Erythroblast (primary cell): ENCODE measurements around the gene ALPG.

Experiments used
- GATA1 ChIP-seq: IDR thresholded peaks from 2 replicates; pipeline ENCODE4 v1.6.1; 2011; ENCODE audit warnings: low read depth, mild to moderate bottlenecking, control low read depth, low read length, moderate library complexity
- POLR2A ChIP-seq: IDR thresholded peaks from 2 replicates; pipeline ENCODE4 v1.6.1; 2011; ENCODE audit warnings: mild to moderate bottlenecking, low read length

DNA sequence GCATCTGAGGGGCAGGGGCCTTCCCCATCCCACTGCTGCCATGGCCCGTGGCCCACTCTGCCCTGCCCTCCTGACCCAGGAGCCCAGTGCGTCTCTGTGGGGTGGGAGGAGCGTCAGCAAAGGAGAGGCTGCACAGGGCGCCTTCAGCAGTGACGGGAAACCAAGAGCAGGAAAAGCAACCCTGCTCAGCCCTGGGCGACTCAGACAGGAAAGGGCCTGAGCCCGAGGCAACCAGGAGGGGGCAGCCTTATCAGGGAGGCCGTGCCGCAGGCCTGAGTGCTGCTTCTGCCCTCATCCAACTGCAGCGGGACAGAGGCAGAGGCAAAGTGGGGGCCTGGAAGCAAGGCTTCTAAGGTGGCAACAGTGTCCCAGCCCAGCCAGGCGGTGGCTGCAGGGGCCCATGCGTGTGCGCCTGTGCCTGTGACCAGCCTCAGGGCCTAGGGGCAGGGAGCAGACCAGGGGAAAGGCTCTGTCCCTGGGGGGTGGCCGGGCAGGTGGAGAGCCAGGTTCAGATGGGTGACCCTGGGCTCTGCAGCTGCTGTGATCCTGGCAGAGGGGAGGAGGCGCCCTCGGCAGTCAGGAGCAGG, 26.0 kb downstream of the ALPG start:
- TF ChIP-seq POLR2A: no peak
- no peak for TF ChIP-seq GATA1
